Effector CD4-positive, alpha-beta T cell (primary cell): ENCODE measurements around the gene PINK1.
"Not testable (repeated sequence)": the region's sequence is repeated elsewhere in the genome, so short reads cannot be mapped to it uniquely, and the experiment has no call there.

ENCODE experiments used
- DNase-seq: peaks from one replicate; pipeline ENCODE4 v3.0.0-alpha.2; 2020

The PINK1 gene

GRCh38 chr1:20648438-20648837 is 15.2 kb downstream of the PINK1 start:
- no peak for DNase-seq

- DNase-seq, result no peak
These were observed 15.7 kb downstream of the PINK1 start for GRCh38 chr1:20648946-20649345.

- DNase-seq, result no peak
These were observed 19.0 kb downstream of the PINK1 start for GRCh38 chr1:20652300-20652699.

GRCh38 chr1:20654104-20654690 is 20.9 kb downstream of the PINK1 start:
- DNase-seq, result no peak

- DNase-seq, result no peak
These were observed 23.8 kb downstream of the PINK1 start for GRCh38 chr1:20657024-20657423.

- DNase-seq, result no peak
These were observed 25.1 kb downstream of the PINK1 start for GRCh38 chr1:20658166-20658915.

GRCh38 chr1:20660363-20660762 is 27.1 kb downstream of the PINK1 start:
- no peak for DNase-seq

- DNase-seq, result peak; percentile 17
These were observed 27.6 kb downstream of the PINK1 start for GRCh38 chr1:20660847-20661206.

GRCh38 chr1:20661207-20662109 is 28.2 kb downstream of the PINK1 start, which contains the start of gene DDOST:
Gene DDOST (minus strand): TSS chr1:20661369. CDS start chr1:20661350, 19 bp downstream.
- DNase-seq, result peak; percentile 93

- no peak for DNase-seq
These were observed 28.8 kb downstream of the PINK1 start for GRCh38 chr1:20662110-20662475.

GRCh38 chr1:20663365-20663764 is 30.1 kb downstream of the PINK1 start:
- DNase-seq, result no peak

GRCh38 chr1:20663969-20664715 is 30.9 kb downstream of the PINK1 start:
- DNase-seq, result no peak

GRCh38 chr1:20665726-20666125 is 32.5 kb downstream of the PINK1 start:
- DNase-seq, result no peak

GRCh38 chr1:20666146-20666545 is 32.9 kb downstream of the PINK1 start:
- DNase-seq, result no peak

GRCh38 chr1:20666804-20667203 is 33.5 kb downstream of the PINK1 start:
- DNase-seq, result no peak

GRCh38 chr1:20668581-20668980 is 35.3 kb downstream of the PINK1 start:
- DNase-seq, result no peak

- no peak for DNase-seq
These were observed 37.7 kb downstream of the PINK1 start for GRCh38 chr1:20670936-20671335.

- DNase-seq, result no peak
These were observed 39.0 kb downstream of the PINK1 start for GRCh38 chr1:20672265-20672632.

GRCh38 chr1:20673626-20674025 is 40.4 kb downstream of the PINK1 start:
- not testable (repeated sequence) for DNase-seq

- DNase-seq, result no peak
These were observed 45.3 kb downstream of the PINK1 start for GRCh38 chr1:20678599-20678998.

GRCh38 chr1:20680269-20680668 is 47.0 kb downstream of the PINK1 start:
- no peak for DNase-seq

- DNase-seq, result no peak
These were observed 48.7 kb downstream of the PINK1 start for GRCh38 chr1:20681999-20682398.
